SKM-1 (cell line): Measurements from ENCODE around the gene UST.
"Not testable (repeated sequence)": the region's sequence is repeated elsewhere in the genome, so short reads cannot be mapped to it uniquely, and the experiment has no call there.

Experiments used
- DNase-seq: peaks from one replicate; lab custom pipeline; 2025; ENCODE audit not compliant: unreplicated experiment; lab: John Stamatoyannopoulos, UW

The UST gene

GRCh38 chr6:148831064-148831463 is 84.2 kb downstream of the UST start:
- DNase-seq = no peak

- DNase-seq = no peak
Observed at GRCh38 chr6:148831531-148831930, 84.7 kb downstream of the UST start.

- DNase-seq = no peak
Observed at GRCh38 chr6:148835920-148836441, 89.2 kb downstream of the UST start.

GRCh38 chr6:148836751-148837150 is 89.9 kb downstream of the UST start:
- no peak for DNase-seq

- no peak for DNase-seq
Observed at GRCh38 chr6:148837941-148838340, 91.1 kb downstream of the UST start.

- no peak for DNase-seq
Observed at GRCh38 chr6:148839044-148839443, 92.2 kb downstream of the UST start.

GRCh38 chr6:148840256-148840655 is 93.4 kb downstream of the UST start:
- no peak for DNase-seq

- no peak for DNase-seq
Observed at GRCh38 chr6:148842296-148843019, 95.6 kb downstream of the UST start.

- no peak for DNase-seq
Observed at GRCh38 chr6:148845464-148845863, 98.6 kb downstream of the UST start.

GRCh38 chr6:148846778-148847761 is 100.2 kb downstream of the UST start:
- no peak for DNase-seq

- DNase-seq = no peak
Observed at GRCh38 chr6:148848915-148849314, 102.1 kb downstream of the UST start.

GRCh38 chr6:148849449-148849848 is 102.6 kb downstream of the UST start:
- DNase-seq = not testable (repeated sequence)

- no peak for DNase-seq
Observed at GRCh38 chr6:148850964-148851363, 104.1 kb downstream of the UST start.

- DNase-seq = no peak
Observed at GRCh38 chr6:148851683-148852556, 105.1 kb downstream of the UST start.

GRCh38 chr6:148852688-148853087 is 105.9 kb downstream of the UST start:
- DNase-seq = no peak

GRCh38 chr6:148853113-148853512 is 106.3 kb downstream of the UST start:
- not testable (repeated sequence) for DNase-seq

- DNase-seq = peak; percentile 30
Observed at GRCh38 chr6:148854096-148854495, 107.3 kb downstream of the UST start.

- no peak for DNase-seq
Observed at GRCh38 chr6:148854992-148855391, 108.2 kb downstream of the UST start.

GRCh38 chr6:148855744-148856143 is 108.9 kb downstream of the UST start:
- no peak for DNase-seq

- no peak for DNase-seq
Observed at GRCh38 chr6:148857798-148858390, 111.1 kb downstream of the UST start.
